ENCODE data around the gene ZNF722.
"Not testable (repeated sequence)": the region's sequence is repeated elsewhere in the genome, so short reads cannot be mapped to it uniquely, and the experiment has no call there.

ZNF722 gene

DNA sequence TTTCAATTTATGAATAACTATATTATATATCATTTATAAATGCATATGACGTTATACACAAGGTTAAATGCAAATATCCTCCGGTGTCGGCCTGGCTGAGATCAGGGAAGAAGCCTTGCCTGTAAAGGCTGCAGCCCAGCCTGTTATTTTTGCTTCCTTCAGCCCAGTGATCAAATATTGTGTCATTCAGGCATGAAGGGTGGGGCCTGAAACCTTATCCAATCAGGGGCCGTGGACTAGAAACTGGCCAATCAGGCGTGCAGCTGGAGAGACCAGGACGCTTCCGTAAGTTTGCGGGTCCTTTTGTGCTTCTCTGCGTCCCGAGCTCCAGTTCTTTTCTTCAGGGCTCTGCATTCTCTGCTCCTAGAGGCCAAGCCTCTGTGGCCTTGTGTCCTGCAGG is at the start of gene ZNF722:
ZNF722 (plus strand) TSS at position 301 of the 400 bp plus-strand sequence. CDS start 113 bp downstream, outside the sequence.
- no peak for DNase-seq (ENCODE audit: low read depth)

DNA sequence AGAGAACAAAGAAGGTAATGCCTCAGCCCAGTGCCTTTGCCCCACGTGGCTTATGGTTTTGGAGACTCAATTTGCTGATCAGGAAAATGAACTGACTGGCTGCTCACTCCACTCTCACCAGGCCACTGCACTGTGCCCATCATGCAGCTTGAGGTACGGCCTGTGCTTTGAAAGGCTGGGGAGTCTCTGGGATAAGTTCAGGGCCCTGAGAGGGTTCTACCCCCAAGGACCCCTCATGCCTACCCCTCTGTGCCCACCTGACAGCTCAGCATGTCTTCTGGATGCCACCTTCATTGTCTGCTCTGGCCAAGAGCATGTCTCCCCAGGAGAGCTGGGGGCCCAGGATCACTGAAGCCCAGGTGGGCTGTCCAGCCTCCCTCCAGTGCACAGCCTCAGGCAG is 45.5 kb upstream of the ZNF722 start:
- no peak for DNase-seq (ENCODE audit: low read depth)

GRCh38 chr7:63968629-63969028 is 30.0 kb upstream of the ZNF722 start:
- DNase-seq (ENCODE audit: low read depth), result no peak

- DNase-seq (ENCODE audit: low read depth), result not testable (repeated sequence)
These were observed 16.8 kb downstream of the ZNF722 start for GRCh38 chr7:64015496-64015895.

- no peak for DNase-seq (ENCODE audit: low read depth)
These were observed 36.7 kb downstream of the ZNF722 start for GRCh38 chr7:64035388-64035787.

GRCh38 chr7:64037095-64037494 is 38.4 kb downstream of the ZNF722 start:
- no peak for DNase-seq (ENCODE audit: low read depth)

DNA sequence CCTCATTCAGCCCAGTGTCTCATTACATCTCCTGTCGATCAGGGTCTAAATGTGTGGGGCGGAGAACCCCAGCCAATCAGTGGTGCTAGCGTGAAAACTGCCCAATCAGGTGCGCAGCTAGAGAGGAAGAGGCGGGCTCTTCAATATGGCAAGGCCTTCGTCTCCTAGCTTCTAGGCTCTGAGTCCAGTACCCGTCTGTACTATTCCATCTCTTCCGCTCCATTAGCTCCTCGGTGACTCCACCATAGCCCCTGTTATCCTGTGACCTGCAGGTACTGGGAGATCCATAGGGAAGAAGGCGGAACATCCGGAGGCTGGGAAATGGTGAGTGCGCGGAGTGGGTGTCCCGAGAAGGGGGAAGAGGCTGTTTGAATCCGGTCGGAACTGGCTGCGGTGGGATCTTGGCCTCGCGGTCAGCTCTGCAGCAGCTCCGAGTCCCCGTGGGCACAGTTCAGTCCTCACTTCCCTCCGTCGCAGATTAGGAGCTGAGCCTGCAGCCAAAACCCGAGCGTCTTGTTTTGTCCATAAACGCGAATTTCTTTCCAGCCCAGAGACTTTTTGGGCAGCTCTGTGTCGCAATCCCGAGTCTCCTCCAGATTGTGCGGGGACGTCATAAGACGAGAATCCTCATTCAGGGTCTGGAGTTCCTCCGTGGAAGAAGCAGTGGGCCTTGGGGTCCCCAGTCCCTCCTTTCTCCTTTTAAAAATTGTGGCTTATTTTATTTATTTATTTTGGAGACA is 46.8 kb downstream of the ZNF722 start, which contains the start of gene ZNF727:
ZNF727 (plus strand) TSS at position 134 of the 740 bp plus-strand sequence; CDS start at position 322, 188 bp downstream.
- no peak for DNase-seq (ENCODE audit: low read depth)

DNA sequence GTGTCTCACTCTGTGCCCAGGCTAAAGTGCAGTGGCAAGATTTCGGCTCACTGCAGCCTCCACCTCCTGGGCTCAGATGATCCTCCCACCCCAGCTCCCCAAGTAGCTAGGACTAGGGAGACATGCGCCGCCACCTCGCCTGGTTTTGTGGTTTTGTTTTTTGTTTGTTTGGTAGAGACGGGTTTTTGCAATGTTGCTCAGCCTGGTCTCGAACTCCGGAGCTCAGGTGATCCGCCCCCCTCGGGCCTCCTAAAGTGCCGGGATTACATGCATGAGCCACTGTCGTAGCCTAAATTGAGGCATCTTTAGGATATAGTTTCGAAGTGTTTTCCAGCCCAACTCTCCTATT is 47.4 kb downstream of the ZNF722 start:
- DNase-seq (ENCODE audit: low read depth), result no peak
